ENCODE results near the gene UVSSA. TPM values are rescaled to one million over a fixed set of nuclear protein-coding genes. Genes with fewer than 3 reads are reported as not detected.

The UVSSA gene
- polyA plus RNA-seq, 1 donor from 2014 or later = 13.3 TPM

- no peaks in the 10 kb centered on the region for H3F3A ChIP-seq (ENCODE audit: insufficient read depth, low read length, poor library complexity, severe bottlenecking)
- H3K79me2 ChIP-seq (replicated peaks; ENCODE audit: insufficient read depth, low read length) = no peaks in the 10 kb centered on the region
- no peak overlapping the region for H2AFZ ChIP-seq (ENCODE audit: low read depth, low read length)
- H3K9me3 ChIP-seq (ENCODE audit: low read length) = no peaks in the 10 kb centered on the region
- H3K4me2 ChIP-seq (ENCODE audit: low read length) = no peak overlapping the region
- H3K27ac ChIP-seq (ENCODE audit: low read length) = no peak overlapping the region
- no peaks in the 10 kb centered on the region for H3K27me3 ChIP-seq (ENCODE audit: insufficient read depth, low read depth, low read length)
- TF ChIP-seq EP300 (conservative IDR thresholded peaks at IDR 0.05; ENCODE audit: poor library complexity, severe bottlenecking) (no peak), EZH2 (IDR thresholded peaks at IDR 0.05; ENCODE audit: borderline replicate concordance, insufficient read depth, low read length, poor library complexity, severe bottlenecking) (no peak), RAD21 (conservative IDR thresholded peaks at IDR 0.05) (no peak), REST (IDR thresholded peaks at IDR 0.05; ENCODE audit: borderline replicate concordance) (no peak), POLR2AphosphoS5 (IDR thresholded peaks at IDR 0.05) (no peak), MXI1 (conservative IDR thresholded peaks at IDR 0.05; ENCODE audit: poor library complexity, severe bottlenecking) (no peak)
- no peak overlapping the region for H3K4me3 ChIP-seq (ENCODE audit: low read length)
- no peak overlapping the region for H3K9ac ChIP-seq (ENCODE audit: low read length)
- peaks cover 8% of the 10 kb centered on the region for H3K36me3 ChIP-seq (ENCODE audit: insufficient read depth, low read length)
- H3K9me2 ChIP-seq (ENCODE audit: insufficient read depth, low read length) = no peaks in the 10 kb centered on the region
- no peaks in the 10 kb centered on the region for H4K20me1 ChIP-seq (ENCODE audit: insufficient read depth)
These were observed 20.1 kb upstream of the UVSSA start for GRCh38 chr4:1326751-1327525.

- Histone ChIP-seq H3K27ac (ENCODE audit: low read length) (no peak overlapping the region), H3K36me3 (ENCODE audit: insufficient read depth, low read length) (peaks cover 8% of the 10 kb centered on the region), H3K79me2 (replicated peaks; ENCODE audit: insufficient read depth, low read length) (no peaks in the 10 kb centered on the region), H2AFZ (ENCODE audit: low read depth, low read length) (no peak overlapping the region), H4K20me1 (ENCODE audit: insufficient read depth) (no peaks in the 10 kb centered on the region), H3K9ac (ENCODE audit: low read length) (no peak overlapping the region), H3K4me3 (ENCODE audit: low read length) (no peak overlapping the region), H3F3A (ENCODE audit: insufficient read depth, low read length, poor library complexity, severe bottlenecking) (no peaks in the 10 kb centered on the region), H3K9me3 (ENCODE audit: low read length) (no peaks in the 10 kb centered on the region), H3K27me3 (ENCODE audit: insufficient read depth, low read depth, low read length) (no peaks in the 10 kb centered on the region), H3K9me2 (ENCODE audit: insufficient read depth, low read length) (no peaks in the 10 kb centered on the region), H3K4me2 (ENCODE audit: low read length) (no peak overlapping the region)
- TF ChIP-seq EZH2 (IDR thresholded peaks at IDR 0.05; ENCODE audit: borderline replicate concordance, insufficient read depth, low read length, poor library complexity, severe bottlenecking) = no peak
- no peak for TF ChIP-seq REST (IDR thresholded peaks at IDR 0.05; ENCODE audit: borderline replicate concordance)
- TF ChIP-seq EP300 (conservative IDR thresholded peaks at IDR 0.05; ENCODE audit: poor library complexity, severe bottlenecking) = no peak
- TF ChIP-seq TAF1 (IDR thresholded peaks at IDR 0.05; ENCODE audit: low read depth) = no peak
- TF ChIP-seq SMC3 (conservative IDR thresholded peaks at IDR 0.05; ENCODE audit: poor library complexity) = no peak
- TF ChIP-seq MXI1 (conservative IDR thresholded peaks at IDR 0.05; ENCODE audit: poor library complexity, severe bottlenecking) = no peak
- no peak for TF ChIP-seq RAD21 (conservative IDR thresholded peaks at IDR 0.05)
- no peak for TF ChIP-seq POLR2AphosphoS5 (IDR thresholded peaks at IDR 0.05)
- TF ChIP-seq CTCF (IDR thresholded peaks at IDR 0.05; ENCODE audit: poor library complexity, severe bottlenecking) = no peak
These were observed 19.3 kb upstream of the UVSSA start for GRCh38 chr4:1327526-1328266.

Data from neural cell (in vitro differentiated cells).